Measurements from ENCODE around the gene VASN. TPM values are rescaled to one million over a fixed set of nuclear protein-coding genes. Genes with fewer than 3 reads are reported as not detected.

VASN gene
- total RNA-seq, 4 donors from 2014 or later = 31.0 to 58.1 (median 32.9) TPM

- Histone ChIP-seq H3K36me3 (peaks cover 0 to 95% (median 0%) of the 10 kb centered on the region in 3 donors), H3K27me3 (no peaks in the 10 kb centered on the region), H3K27ac (peak overlapping the region; percentile 55 to 85 (median 72)), H3K4me3 (no peak overlapping the region), H3K4me1 (peaks cover 0 to 97% (median 33%) of the 10 kb centered on the region in 4 donors), H3K9me3 (no peaks in the 10 kb centered on the region)
- WGBS, 2 donors = 70 to 71% methylated on average over 15 to 18 of the region's 20 CpGs
- TF ChIP-seq CTCF (IDR thresholded peaks at IDR 0.05) (no peak), EP300 (IDR thresholded peaks at IDR 0.05) (no peak), POLR2A (IDR thresholded peaks at IDR 0.05) (no peak)
- no peak for DNase-seq (ENCODE audit: low spot score in 2 of 2)
Measured at GRCh38 chr16:4385066-4385788, 13.6 kb downstream of the VASN start.

- no peaks in the 10 kb centered on the region for H3K27me3 ChIP-seq
- DNase-seq (ENCODE audit: low spot score in 2 of 2) = no peak
- no peaks in the 10 kb centered on the region for H3K9me3 ChIP-seq
- TF ChIP-seq EP300 (IDR thresholded peaks at IDR 0.05) (no peak), POLR2A (IDR thresholded peaks at IDR 0.05) (no peak), CTCF (IDR thresholded peaks at IDR 0.05) (no peak)
- H3K36me3 ChIP-seq = peaks cover 0 to 88% (median 0%) of the 10 kb centered on the region in 3 donors
- H3K4me3 ChIP-seq = no peak overlapping the region
- peaks cover 0 to 97% (median 33%) of the 10 kb centered on the region in 4 donors for H3K4me1 ChIP-seq
- 55 to 63% methylated on average over 10 of the region's 11 CpGs for WGBS, 2 donors
- H3K27ac ChIP-seq = peak overlapping the region; percentile 20 to 85 (median 59)
Measured at GRCh38 chr16:4385789-4386450, 14.3 kb downstream of the VASN start.

GRCh38 chr16:4386451-4386805, 14.8 kb downstream of the VASN start:
- H3K4me3 ChIP-seq = no peak overlapping the region
- H3K4me1 ChIP-seq = peaks cover 0 to 96% (median 33%) of the 10 kb centered on the region in 4 donors
- DNase-seq (ENCODE audit: low spot score in 2 of 2) = no peak
- H3K27me3 ChIP-seq = no peaks in the 10 kb centered on the region
- no peaks in the 10 kb centered on the region for H3K9me3 ChIP-seq
- H3K27ac ChIP-seq = peak overlapping the region; percentile 20 to 85 (median 59)
- TF ChIP-seq CTCF (IDR thresholded peaks at IDR 0.05) (no peak), EP300 (IDR thresholded peaks at IDR 0.05) (no peak), POLR2A (IDR thresholded peaks at IDR 0.05) (no peak)
- H3K36me3 ChIP-seq = peaks cover 0 to 83% (median 0%) of the 10 kb centered on the region in 3 donors
- 51 to 53% methylated on average over 8 of the region's 8 CpGs for WGBS, 2 donors

GRCh38 chr16:4386951-4387565, 15.4 kb downstream of the VASN start:
- Histone ChIP-seq H3K27me3 (no peaks in the 10 kb centered on the region), H3K4me3 (no peak overlapping the region), H3K9me3 (no peaks in the 10 kb centered on the region), H3K27ac (peak overlapping the region; percentile 20 to 85 (median 59)), H3K36me3 (peaks cover 0 to 82% (median 0%) of the 10 kb centered on the region in 3 donors), H3K4me1 (peaks cover 0 to 96% (median 36%) of the 10 kb centered on the region in 4 donors)
- DNase-seq (ENCODE audit: low spot score in 2 of 2) = no peak
- 80 to 88% methylated on average over 8 to 10 of the region's 10 CpGs for WGBS, 2 donors
- TF ChIP-seq POLR2A (IDR thresholded peaks at IDR 0.05) (no peak), EP300 (IDR thresholded peaks at IDR 0.05) (no peak), CTCF (IDR thresholded peaks at IDR 0.05) (no peak)
